Activated CD8-positive, alpha-beta memory T cell treated with anti-CD3 and anti-CD28 coated beads for 24 hours (primary cell): ENCODE measurements around the gene PIGV.
"Not testable (repeated sequence)": the region's sequence is repeated elsewhere in the genome, so short reads cannot be mapped to it uniquely, and the experiment has no call there.

Experiments
- DNase-seq: peaks from one replicate; pipeline ENCODE4 v3.0.0-alpha.2; 2020

Gene PIGV

GRCh38 chr1:26837665-26838064, 49.9 kb downstream of the PIGV start:
- not testable (repeated sequence) for DNase-seq

DNA sequence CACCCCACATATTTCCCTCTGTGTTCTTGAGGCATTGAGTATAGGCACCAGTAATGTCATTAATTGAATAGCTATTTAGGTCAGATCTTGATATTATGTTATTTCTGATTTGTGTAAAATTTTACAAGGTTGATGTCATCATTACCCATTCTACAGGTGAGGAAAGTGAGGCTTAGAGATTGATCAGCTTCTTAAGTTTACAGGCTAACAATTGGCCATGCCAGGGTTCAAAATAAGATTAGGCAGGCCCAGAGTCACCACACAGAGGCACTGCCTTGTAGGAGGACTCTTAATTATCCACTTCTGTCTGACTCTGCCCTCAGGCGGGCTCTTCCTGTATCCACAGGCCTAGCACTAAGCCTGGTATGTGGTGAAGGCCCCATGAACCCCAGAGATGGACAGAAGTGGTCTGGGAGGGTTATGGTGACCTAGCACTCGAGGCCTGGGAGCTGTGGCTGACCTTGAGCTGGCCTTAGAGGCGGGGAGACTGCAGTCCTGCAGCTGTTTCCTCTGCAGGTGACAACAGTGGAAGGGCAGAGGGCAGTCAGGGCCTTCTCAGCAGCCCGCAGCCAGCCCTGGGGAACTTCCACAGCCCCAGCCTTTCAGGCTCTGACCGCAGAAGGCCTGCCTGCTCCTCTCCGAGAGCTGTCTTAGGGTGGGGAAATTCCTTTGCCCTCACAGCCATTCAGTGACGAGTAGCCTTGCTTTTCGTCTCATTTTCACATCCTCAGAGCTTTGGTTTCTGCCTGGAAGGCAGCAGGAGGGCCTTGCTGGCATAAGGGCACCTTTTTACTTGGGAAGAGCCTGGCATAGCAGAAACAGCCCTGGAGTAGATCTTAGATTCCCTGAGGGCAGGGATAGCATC, 51.0 kb downstream of the PIGV start:
- peak; percentile 73 for DNase-seq

- DNase-seq = no peak
Observed at GRCh38 chr1:26839339-26839722, 51.6 kb downstream of the PIGV start.

DNA sequence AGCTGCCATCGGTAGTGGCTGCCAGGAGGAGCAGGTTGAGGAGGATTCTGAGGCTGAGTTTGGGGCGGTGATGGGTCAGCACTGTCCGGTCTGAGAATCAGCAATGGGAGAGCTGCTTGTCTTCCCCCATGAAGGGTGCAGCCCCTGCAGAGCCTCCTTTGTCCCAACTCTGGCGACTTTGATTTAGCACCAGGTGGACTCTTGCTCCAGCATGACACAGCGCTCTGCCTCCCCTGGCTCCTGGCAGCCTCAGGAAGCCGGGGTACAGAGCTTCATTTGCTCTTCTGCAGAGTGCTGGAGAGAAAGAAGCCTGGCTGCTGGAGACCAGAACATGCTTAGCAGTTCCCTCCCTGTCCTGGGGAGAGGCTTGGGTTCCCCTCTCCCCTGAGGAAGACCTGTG, 52.0 kb downstream of the PIGV start:
- DNase-seq = no peak

GRCh38 chr1:26844424-26845196, 56.9 kb downstream of the PIGV start:
- no peak for DNase-seq

- DNase-seq = not testable (repeated sequence)
Observed at GRCh38 chr1:26847826-26848225, 60.1 kb downstream of the PIGV start.
